Peyer's patch (tissue), 4 donors: ENCODE data around the gene CCDC88A. TPM values are rescaled to one million over a fixed set of nuclear protein-coding genes. Genes with fewer than 3 reads are reported as not detected.
"Not testable (repeated sequence)": the region's sequence is repeated elsewhere in the genome, so short reads cannot be mapped to it uniquely, and the experiment has no call there.

Experiments used
- DNase-seq, 3 donors: peaks; one replicate each; pipeline ENCODE4 v3.0.0-alpha.2; 2017 to 2019
- H3K27ac ChIP-seq, 4 donors: fragments of 200-600 bp; sonication (generic); one replicate each; pipeline ENCODE4 v1.5.1; 2016 to 2019
- H3K27me3 ChIP-seq, 2 donors: fragments of 200-600 bp; sonication (generic); one replicate each; pipeline ENCODE4 v1.5.1; 2019
- H3K36me3 ChIP-seq, 3 donors: fragments of 200-600 bp; sonication (generic); one replicate each; pipeline ENCODE4 v1.5.1; 2016 to 2019
- H3K4me1 ChIP-seq, 4 donors: fragments of 200-600 bp; sonication (generic); one replicate each; pipeline ENCODE4 v1.5.1; 2016 to 2019
- H3K4me3 ChIP-seq, 4 donors: fragments of 200-600 bp; sonication (generic); 1 replicate in 3 of 4; 2 replicates in 1 of 4; pipeline ENCODE4 v1.5.1; 2016 to 2019; ENCODE audit warnings: mild to moderate bottlenecking in 1 of 4
- H3K9me3 ChIP-seq, 4 donors: fragments of 200-600 bp; sonication (generic); one replicate each; pipeline ENCODE4 v1.5.1; 2016 to 2019; ENCODE audit warnings: mild to moderate bottlenecking in 1 of 4
- CTCF ChIP-seq, 6 experiments: fragments of 450-650 bp in 4 of 6; fragments of 200-600 bp in 2 of 6; sonication (generic) in 1 of 6; IDR thresholded peaks; one replicate each; pipeline ENCODE4 v1.5.1; 2017 to 2019; ENCODE audit warnings: antibody characterized with exemption in 6 of 6, mild to moderate bottlenecking in 3 of 6, moderate library complexity in 1 of 6
- POLR2A ChIP-seq, 2 donors: fragments of 450-650 bp; IDR thresholded peaks; one replicate each; pipeline ENCODE4 v1.5.1; 2017; ENCODE audit warnings: antibody characterized with exemption in 2 of 2, mild to moderate bottlenecking in 2 of 2, moderate library complexity in 2 of 2
- total RNA-seq, 4 donors: library from RNA; depleted of rRNA; stranded (reverse); fragments of >200 nt; gene quantifications; one replicate each; pipeline ENCODE4 v1.1.0, GENCODE V29; 2016

The CCDC88A gene
- total RNA-seq, 4 donors from 2014 or later: 7.7 to 95.7 (median 16.9) TPM

- H3K36me3 ChIP-seq: no peaks in the 10 kb centered on the region
- DNase-seq: no peak
- no peaks in the 10 kb centered on the region for H3K4me1 ChIP-seq
- no peaks in the 10 kb centered on the region for H3K27me3 ChIP-seq
- peaks cover 0 to 6% (median 0%) of the 10 kb centered on the region in 4 donors for H3K9me3 ChIP-seq
- no peak overlapping the region for H3K27ac ChIP-seq
- TF ChIP-seq CTCF (IDR thresholded peaks at IDR 0.05) (no peak), POLR2A (IDR thresholded peaks at IDR 0.05) (no peak)
- no peak overlapping the region for H3K4me3 ChIP-seq
Measured at GRCh38 chr2:55391615-55392242, 27.9 kb downstream of the CCDC88A start.

GRCh38 chr2:55391155-55391554 lies 28.5 kb downstream of the CCDC88A start:
- H3K4me1 ChIP-seq: no peaks in the 10 kb centered on the region
- H3K9me3 ChIP-seq: peaks cover 0 to 6% (median 0%) of the 10 kb centered on the region in 4 donors
- no peak for DNase-seq
- no peak overlapping the region for H3K27ac ChIP-seq
- no peaks in the 10 kb centered on the region for H3K27me3 ChIP-seq
- no peak overlapping the region for H3K4me3 ChIP-seq
- no peak for TF ChIP-seq POLR2A (IDR thresholded peaks at IDR 0.05)
- no peak for TF ChIP-seq CTCF (IDR thresholded peaks at IDR 0.05)
- no peaks in the 10 kb centered on the region for H3K36me3 ChIP-seq

GRCh38 chr2:55385516-55385915 lies 34.1 kb downstream of the CCDC88A start:
- H3K27me3 ChIP-seq, H3K27ac ChIP-seq, H3K36me3 ChIP-seq, H3K4me1 ChIP-seq, H3K4me3 ChIP-seq, DNase-seq, H3K9me3 ChIP-seq: not testable (repeated sequence)

- H3K4me1 ChIP-seq: no peaks in the 10 kb centered on the region
- no peaks in the 10 kb centered on the region for H3K27me3 ChIP-seq
- TF ChIP-seq POLR2A (IDR thresholded peaks at IDR 0.05) (no peak), CTCF (IDR thresholded peaks at IDR 0.05) (no peak)
- no peak for DNase-seq
- H3K4me3 ChIP-seq: no peak overlapping the region
- no peaks in the 10 kb centered on the region for H3K36me3 ChIP-seq
- no peaks in the 10 kb centered on the region for H3K9me3 ChIP-seq
- H3K27ac ChIP-seq: no peak overlapping the region
Measured at GRCh38 chr2:55384786-55385185, 34.9 kb downstream of the CCDC88A start.

GRCh38 chr2:55371376-55371775 lies 48.3 kb downstream of the CCDC88A start:
- DNase-seq: no peak
- H3K4me3 ChIP-seq: no peak overlapping the region
- no peaks in the 10 kb centered on the region for H3K4me1 ChIP-seq
- H3K27ac ChIP-seq: no peak overlapping the region
- no peaks in the 10 kb centered on the region for H3K27me3 ChIP-seq
- TF ChIP-seq POLR2A (IDR thresholded peaks at IDR 0.05): no peak
- H3K9me3 ChIP-seq: no peaks in the 10 kb centered on the region
- no peaks in the 10 kb centered on the region for H3K36me3 ChIP-seq

- no peak for DNase-seq
- Histone ChIP-seq H3K4me1 (no peaks in the 10 kb centered on the region), H3K9me3 (no peaks in the 10 kb centered on the region), H3K36me3 (no peaks in the 10 kb centered on the region), H3K27me3 (no peaks in the 10 kb centered on the region), H3K4me3 (no peak overlapping the region), H3K27ac (no peak overlapping the region)
- TF ChIP-seq CTCF (IDR thresholded peaks at IDR 0.05): no peak
- TF ChIP-seq POLR2A (IDR thresholded peaks at IDR 0.05): no peak
Measured at GRCh38 chr2:55370208-55370607, 49.4 kb downstream of the CCDC88A start.

- no peak overlapping the region for H3K4me3 ChIP-seq
- no peaks in the 10 kb centered on the region for H3K27me3 ChIP-seq
- no peak for DNase-seq
- TF ChIP-seq POLR2A (IDR thresholded peaks at IDR 0.05) (no peak), CTCF (IDR thresholded peaks at IDR 0.05) (no peak)
- H3K4me1 ChIP-seq: no peaks in the 10 kb centered on the region
- H3K27ac ChIP-seq: no peak overlapping the region
- H3K9me3 ChIP-seq: no peaks in the 10 kb centered on the region
- H3K36me3 ChIP-seq: no peaks in the 10 kb centered on the region
Measured at GRCh38 chr2:55365303-55365702, 54.4 kb downstream of the CCDC88A start.
